OCI-LY7 (cell line): ENCODE data around the gene PLAAT2.
"Not testable (repeated sequence)": the region's sequence is repeated elsewhere in the genome, so short reads cannot be mapped to it uniquely, and the experiment has no call there.

Experiments
- CTCF ChIP-seq: fragments of 200-600 bp; sonication (generic); conservative IDR thresholded peaks from 2 replicates; pipeline ENCODE4 v1.5.1; 2014; ENCODE audit warnings: mild to moderate bottlenecking, antibody characterized with exemption, low read length, moderate library complexity, mixed read lengths
- EZH2phosphoT487 ChIP-seq: fragments of 200-600 bp; sonication (generic); IDR thresholded peaks from 2 replicates; pipeline ENCODE4 v1.6.1; 2018; ENCODE audit warnings: low read depth, borderline replicate concordance, mild to moderate bottlenecking, mixed run types, antibody characterized with exemption, low read length, moderate library complexity, mixed read lengths

- not testable (repeated sequence) for TF ChIP-seq CTCF, EZH2phosphoT487
Measured at GRCh38 chr11:63578882-63579281, 15.7 kb upstream of the PLAAT2 start.
